HG02884 (cell line): ENCODE measurements around the gene ZNF280B.
"Not testable (repeated sequence)": the region's sequence is repeated elsewhere in the genome, so short reads cannot be mapped to it uniquely, and the experiment has no call there.

ENCODE experiments used
- ATAC-seq: cut with Tn5 transposase; IDR thresholded peaks from one replicate; pipeline ENCODE4 v1.9.1; 2021; ENCODE audit warnings: mild to moderate bottlenecking, moderate library complexity; ENCODE audit not compliant: unreplicated experiment

The ZNF280B gene

GRCh38 chr22:22535662-22536061 is 27.1 kb upstream of the ZNF280B start:
- no peak for ATAC-seq

DNA sequence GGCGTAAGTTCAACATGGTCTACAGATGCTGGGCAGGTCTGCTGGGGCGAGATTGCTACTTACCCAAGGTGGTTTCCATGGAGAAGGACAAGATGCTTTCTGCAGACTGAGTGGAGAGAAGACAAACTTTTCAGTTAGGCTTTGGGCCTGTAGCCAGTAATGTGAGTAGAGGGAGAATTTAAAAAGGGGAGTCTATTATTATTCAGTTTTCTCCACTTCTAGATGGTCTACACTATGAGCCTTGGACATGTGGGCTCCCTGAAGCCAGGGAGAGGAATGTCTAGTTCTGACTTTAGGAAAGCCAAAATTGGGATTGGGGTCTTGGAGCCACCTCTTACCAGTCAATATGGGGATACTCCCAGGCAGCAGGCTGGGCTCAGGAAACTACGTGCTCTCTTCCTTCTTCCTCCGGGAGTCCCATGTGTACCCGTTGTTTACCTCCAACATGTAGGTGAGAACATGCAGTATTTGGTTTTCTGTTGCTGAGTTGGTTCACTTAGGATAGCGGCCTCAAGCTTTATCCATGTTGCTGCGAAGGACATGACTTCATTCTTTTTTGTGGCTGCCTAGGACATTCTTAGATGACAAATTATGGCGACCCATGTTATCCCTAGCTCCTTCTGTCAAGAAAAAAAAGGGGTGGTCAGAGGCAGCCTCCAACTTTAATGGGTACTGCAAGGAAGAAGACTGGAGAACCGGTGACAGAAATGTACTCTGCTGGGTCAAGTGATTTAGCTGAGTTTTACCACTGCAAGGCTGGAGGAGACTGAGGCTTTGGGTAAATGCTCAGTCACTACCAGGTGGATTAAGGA is 26.3 kb upstream of the ZNF280B start:
- ATAC-seq, result no peak

DNA sequence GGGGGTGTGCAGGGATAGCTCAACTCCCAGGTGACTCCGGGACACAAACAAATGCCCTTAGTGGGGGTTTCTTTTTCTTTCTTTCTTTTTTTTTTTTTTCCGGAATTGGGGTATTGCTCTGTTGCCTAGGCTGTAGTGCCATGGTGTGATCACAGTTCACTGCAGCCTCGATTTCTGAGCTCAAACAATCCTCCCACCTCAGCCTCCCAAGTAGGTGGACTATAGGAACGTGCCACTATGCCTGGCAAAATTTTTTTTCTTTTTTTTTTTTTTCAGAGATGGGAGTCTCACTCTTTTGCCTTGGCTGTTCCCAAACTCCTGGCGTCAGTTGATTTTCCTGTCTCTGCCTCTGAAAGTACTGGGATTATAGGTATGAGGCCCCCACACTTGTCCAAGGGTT is 25.3 kb upstream of the ZNF280B start:
- no peak for ATAC-seq

DNA sequence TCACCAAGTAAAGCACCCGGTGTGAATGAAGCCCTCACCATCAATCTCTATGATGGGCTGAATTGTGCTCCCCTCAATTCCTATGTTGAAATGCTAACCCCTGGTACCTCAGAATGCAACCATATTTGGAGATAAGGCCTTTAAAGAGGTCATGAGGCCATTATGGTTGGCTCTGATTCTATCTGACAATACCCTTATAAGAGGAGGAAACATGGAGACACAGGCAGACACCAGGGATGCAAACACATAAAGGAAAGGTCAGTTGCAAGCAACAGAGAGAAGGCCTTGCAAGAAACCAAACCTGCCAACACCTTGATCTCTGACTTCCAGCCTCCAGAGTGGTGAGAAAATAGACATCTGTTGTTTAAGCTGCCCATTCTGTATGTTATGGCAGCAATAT is 24.9 kb upstream of the ZNF280B start:
- no peak for ATAC-seq

- not testable (repeated sequence) for ATAC-seq
Observed at GRCh38 chr22:22532547-22533071, 24.1 kb upstream of the ZNF280B start.

DNA sequence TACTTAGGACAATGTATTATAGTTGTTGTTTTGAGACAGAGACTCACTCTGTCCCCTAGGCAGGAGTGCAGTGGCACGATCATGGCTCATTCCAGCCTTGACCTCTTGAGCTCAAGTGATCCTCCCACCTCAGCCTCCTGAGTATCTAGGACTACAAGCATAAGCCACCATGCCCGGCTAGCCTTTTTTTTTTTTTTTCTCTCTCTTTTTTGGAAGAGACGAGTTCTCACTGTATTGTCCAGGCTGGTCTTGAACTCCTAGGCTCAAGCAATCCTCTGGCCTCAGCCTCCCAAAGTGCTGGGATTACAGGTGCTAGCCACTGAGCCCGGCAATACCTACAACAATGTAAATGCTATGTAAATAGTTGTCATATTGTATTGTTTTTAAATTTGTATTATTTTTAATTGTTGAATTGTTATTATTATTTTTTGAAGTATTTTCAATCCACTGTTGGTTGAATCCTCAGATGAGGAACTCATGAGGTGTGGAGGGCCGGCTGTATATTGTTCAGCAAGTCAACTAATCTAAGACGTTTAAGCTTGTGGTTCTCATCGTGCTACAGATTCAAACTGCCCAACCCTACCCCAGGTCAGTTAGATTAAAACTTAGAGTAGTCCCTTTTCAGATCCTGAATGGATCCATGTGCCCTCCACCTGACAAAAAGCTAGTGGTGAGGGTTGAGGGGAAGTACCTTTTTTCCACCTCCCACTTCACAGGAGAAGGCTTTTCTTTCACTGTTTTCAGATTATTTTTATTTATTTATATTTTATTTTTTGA is 23.4 kb upstream of the ZNF280B start:
- ATAC-seq, result no peak

DNA sequence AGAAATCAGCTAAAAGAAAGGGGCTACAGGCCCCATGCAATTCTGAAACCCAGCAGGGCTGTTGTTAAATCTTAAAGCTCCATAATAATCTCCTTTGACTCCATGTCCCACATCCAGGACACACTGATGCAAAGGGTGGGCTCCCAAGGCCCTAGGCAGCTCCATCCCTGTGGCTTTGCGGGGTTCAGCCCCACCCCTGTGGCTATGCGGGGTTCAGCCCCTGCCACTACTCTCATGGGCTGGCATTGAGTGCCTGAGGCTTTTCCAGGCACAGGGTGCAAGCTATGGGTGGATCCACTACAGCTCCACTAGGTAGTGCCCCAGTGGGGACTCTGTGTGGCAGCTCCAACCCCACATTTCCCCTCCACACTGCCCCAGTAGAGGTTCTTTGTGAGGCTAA is 20.2 kb upstream of the ZNF280B start:
- no peak for ATAC-seq

- ATAC-seq, result no peak
Observed at GRCh38 chr22:22527312-22527711, 18.8 kb upstream of the ZNF280B start.

GRCh38 chr22:22526125-22526912 is 17.8 kb upstream of the ZNF280B start:
- no peak for ATAC-seq

GRCh38 chr22:22523494-22523893 is 15.0 kb upstream of the ZNF280B start:
- no peak for ATAC-seq

- no peak for ATAC-seq
Observed at GRCh38 chr22:22521631-22522030, 13.1 kb upstream of the ZNF280B start.

DNA sequence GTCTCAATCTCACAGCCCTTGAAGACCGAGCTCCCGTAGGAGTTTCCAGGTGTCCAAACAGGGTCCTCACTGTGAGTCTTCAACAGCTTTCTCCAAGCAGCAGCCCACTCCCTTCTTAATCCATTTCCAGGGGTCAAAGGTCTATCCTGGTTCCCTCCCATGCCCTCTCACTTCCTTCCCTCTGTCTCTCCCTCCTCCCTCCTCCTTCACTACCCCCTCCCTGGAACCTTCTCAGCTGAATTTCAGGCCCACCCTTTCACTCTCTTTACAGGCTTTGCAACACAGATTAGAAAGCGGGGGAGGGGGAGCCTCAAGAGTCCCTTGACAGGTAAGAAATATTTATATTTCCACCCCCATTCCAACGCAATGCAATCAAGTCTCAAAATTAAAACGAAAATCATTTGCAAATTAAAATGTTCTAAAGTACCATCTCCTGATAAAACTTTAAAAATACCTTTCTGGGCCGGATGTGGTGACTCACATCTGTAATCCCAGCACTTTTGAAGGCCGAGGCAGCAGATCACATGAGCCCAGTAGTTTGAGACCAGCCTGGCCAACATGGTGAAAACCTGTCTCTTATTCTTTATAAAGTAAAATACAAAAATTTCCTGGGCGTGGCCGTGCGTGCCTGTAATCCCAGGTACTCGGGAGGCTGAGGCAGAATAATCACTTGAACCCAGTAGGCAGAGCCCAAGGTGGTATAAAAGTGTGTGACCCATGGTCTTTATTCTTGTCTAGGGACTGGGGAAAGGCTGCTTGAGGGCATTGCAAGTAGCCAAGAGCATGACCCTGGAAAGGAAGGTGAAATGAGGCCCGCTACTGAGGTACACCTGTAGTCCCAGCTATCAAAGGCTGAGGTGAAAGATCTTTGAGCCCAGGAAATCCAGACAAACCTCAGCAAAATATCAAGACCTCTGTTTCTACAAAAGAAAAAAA is 12.4 kb upstream of the ZNF280B start:
- ATAC-seq, result no peak

DNA sequence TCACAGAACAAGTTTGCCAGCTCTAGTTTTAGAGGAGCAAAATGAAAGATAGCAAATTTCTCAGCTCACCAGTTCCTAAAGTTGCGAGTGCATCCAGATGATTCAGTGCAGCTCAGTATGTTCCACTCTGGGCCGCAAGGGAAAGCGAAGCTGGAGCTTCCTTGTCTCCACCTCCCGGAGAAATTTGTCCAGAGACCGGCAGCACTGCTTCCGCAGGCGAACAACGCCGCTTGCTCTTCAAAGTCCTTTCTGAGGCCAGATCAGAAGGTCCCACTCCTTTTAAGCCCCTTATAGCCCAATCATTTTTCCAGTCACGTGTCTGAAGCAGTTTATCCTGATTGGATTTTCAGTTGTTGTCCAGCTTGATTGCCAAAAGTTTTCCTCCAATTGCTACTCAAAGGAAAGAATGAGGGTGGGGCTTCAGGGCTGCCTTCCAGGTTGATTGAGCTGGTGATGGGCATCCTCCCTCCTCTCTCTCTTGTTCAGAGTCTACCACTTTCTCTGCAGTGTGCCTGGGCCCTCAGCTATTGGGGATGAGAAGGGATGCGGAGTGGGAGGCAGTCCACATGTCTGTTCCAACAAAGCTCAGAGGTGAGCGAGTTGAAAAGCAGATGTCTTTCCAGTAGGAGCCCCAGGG is 11.6 kb upstream of the ZNF280B start, which contains the start of gene ZNF280A:
ZNF280A (minus strand) TSS at position 251 of the 637 bp plus-strand sequence. CDS start 4,640 bp downstream, outside the sequence.
- ATAC-seq, result no peak

GRCh38 chr22:22519591-22519990 is 11.0 kb upstream of the ZNF280B start:
- ATAC-seq, result no peak

GRCh38 chr22:22516992-22517391 is 8.4 kb upstream of the ZNF280B start:
- no peak for ATAC-seq

GRCh38 chr22:22515890-22516289 is 7.3 kb upstream of the ZNF280B start:
- ATAC-seq, result no peak

- not testable (repeated sequence) for ATAC-seq
Observed at GRCh38 chr22:22514431-22514830, 5.9 kb upstream of the ZNF280B start.

GRCh38 chr22:22513619-22514018 is 5.1 kb upstream of the ZNF280B start:
- ATAC-seq, result no peak

DNA sequence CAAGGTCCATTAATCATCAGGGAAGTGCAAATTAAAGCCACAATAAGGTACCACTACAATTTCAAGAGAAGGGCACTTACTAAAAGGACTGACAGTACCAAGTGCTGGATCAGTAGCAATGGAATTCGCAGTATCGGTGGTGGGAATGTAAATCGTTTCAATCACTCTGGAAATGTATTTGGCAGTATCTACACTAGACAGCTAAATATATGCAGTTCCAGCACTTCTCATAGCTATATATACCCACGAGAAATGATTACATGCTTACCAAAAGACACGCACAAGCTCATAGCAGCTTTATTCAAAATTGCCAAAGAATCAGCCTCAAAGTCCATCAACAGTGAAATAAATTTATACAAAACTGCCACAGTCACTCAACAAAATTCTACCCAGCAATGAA is 4.4 kb upstream of the ZNF280B start:
- no peak for ATAC-seq
